Measurements from ENCODE around the gene KAZN.

KAZN gene

GRCh38 chr1:14777516-14778506 lies 179.3 kb downstream of the KAZN start:
- DNase-seq, result no peak

DNA sequence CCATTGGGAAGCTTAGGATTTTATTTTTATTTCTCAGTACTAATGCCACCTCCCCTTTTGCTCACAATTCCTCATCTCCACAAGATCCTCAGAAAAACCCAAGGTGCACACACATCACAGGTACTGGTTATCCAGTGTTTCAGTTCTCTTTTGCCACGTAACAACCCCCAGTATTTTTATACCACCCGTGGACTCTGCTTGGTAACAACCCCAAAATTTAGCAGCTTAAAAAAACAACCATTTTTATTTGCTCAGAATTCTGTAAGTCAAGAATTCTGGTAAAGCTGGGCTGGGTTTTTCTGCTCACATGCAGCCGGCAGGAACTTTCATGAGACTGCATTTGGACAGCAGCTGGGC lies 180.0 kb downstream of the KAZN start:
- no peak for DNase-seq

DNA sequence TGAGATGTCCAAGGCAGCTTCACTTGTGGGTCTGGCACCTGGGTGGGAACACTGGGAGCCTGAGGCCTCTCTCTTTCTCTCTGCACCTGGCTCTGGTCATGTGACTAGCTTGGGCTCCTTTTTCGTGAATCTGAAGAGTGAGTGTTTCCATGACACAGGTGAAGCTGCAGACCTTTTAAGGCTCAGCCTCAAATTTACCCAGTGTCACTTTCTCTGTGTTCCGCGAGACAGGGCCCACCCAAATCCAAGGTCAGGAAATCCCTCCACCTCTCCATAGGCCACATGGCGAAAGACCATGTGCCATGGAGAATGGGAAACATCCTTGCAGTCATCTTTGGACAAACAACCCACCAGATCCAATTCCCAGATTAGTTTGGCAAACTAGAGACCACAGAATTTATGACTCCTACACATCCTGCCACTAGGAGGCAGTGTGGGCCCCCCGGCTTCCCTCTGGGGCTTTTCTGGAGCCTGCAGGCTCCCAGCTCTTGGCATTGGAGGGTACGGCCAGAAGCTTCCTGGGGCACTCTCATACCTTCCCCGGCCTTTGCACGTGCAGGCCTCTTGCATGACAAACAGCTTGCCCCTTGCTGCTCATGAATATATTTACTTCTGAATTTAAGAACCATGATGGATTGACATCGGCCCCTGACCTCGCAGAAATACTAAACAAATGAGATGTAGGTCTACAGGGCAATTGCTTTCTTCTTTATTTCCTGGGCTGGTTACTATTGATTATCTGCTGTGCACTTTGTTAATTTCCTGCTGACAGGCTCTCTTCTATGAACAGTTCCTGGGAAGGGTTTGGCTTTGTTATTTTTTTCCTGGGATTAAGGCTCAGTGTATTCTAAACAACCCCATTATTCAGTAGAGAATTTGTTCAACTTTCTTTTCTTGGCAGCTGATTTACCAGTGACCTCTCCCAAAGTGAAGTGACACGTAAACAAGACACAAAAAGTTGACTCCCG lies 180.7 kb downstream of the KAZN start:
- no peak for DNase-seq

DNA sequence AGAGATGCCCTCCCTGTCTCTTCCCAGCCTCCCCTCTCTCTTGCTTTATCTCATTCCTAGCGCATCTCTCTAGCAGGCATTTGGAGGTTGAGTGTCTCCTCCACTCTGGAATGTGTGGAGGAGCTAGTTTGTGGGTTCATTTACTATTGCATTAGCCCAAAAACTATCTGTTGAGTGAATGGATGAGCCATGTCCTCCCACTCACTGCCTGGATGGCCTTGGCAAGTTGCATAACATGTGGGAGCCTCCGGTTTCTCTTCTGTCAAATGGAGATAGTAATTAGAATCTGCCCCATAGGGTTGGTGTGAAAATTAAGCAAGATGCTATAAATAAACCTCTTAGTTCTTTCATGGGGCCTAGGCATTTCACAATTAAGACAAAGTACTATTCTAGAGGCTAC lies 181.8 kb downstream of the KAZN start:
- DNase-seq, result no peak

- no peak for DNase-seq
Measured at GRCh38 chr1:14781811-14782210, 183.3 kb downstream of the KAZN start.

GRCh38 chr1:14782741-14783591 lies 184.5 kb downstream of the KAZN start:
- no peak for DNase-seq

DNA sequence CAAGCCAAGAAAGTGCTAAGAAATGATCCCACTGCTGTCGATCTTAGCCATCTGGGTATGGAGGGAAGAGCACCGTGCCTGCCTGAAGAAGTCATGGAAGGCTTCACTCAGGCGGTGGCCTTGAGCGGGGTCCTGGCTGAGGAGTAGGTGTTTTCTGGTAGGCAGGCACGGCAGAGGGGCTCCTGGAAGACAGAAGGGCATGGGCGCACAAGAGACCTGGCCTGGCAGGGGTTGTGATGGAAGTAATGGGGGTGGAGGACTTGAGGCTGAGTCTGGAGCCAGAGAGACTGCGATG lies 185.1 kb downstream of the KAZN start:
- DNase-seq, result no peak

DNA sequence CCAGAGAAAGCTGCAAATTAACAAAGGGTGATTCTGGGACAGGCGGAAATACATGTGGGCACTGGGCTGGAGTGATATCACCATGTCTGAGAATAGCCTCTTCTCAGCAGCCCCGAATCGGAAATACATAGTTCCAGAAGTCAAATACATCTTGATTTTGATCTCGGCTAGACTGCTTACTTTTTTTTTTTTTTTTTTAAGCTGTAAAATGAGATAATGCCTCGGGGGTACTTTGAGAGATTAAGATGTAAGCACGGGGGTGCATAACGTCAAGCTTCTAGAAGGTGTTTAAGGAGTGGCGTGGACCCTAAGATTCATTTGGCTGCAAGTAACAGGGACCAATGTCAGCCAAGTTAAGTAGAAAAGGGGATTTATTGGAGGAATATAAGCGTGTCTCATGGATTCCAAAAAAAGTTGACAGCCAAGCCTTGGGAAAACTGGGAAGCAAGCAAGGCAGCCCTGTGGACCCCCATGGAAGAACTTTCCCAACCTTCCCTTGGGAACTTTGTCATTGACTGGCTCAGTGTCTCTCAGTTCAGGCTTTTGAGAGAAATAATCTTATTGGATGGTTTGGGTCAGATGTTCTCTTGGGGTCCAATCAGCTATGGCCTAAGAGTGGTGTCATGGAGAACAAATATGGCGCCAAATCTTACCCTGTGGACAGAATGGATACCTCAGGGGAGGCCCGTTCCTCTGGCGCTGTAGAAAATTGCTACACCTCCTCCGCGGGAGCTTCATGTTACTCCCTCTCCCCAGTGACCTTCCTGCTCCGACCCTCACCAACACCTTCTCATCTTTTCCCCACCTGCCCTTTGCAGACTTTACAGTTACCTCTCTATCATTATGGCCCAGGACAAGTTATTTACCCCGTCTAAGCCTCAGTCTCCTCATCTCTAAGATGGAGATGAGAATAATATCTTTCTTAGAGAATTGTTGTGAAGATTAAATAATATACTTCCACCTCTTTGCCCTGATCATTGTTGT lies 186.6 kb downstream of the KAZN start:
- no peak for DNase-seq

- DNase-seq, result no peak
Measured at GRCh38 chr1:14786109-14786675, 187.7 kb downstream of the KAZN start.

DNA sequence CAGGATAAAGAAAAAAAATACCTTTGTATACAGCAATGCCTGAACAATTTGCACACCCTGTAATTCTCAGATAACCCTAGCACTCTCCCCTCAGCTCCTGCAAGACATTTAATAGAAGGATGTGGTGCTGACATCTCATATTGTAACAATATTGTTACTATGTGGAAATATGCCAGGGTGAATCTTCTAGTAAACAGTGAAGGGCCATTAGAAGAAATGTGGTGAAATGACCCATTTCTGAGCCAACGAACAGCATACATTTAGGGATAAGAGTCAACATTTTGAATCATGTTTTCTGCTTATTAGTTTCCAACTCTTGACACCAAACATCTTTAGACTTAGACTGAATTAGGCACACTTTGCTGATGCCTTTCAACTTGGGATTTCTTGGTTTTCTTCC lies 188.2 kb downstream of the KAZN start:
- DNase-seq, result no peak

DNA sequence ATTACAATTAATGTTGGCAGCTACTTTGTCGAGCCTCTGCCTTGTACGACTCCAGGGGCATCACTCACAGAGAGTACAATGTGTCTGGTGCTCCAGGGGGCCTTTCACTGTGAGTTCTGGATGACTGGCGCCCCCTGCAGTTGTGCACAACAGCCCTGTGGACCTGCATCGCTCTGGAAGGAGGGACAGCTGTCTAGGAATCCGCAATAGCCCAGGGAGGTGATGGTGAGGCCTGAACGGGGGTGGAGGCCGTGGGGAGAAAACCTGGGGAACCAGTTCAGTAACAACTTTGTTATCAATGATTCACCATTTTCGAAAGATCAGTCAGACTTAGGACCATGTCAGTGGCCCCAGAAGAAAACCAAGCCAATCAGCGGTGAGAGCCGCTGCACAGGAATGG lies 189.1 kb downstream of the KAZN start:
- no peak for DNase-seq

GRCh38 chr1:14788080-14788479 lies 189.6 kb downstream of the KAZN start:
- DNase-seq, result no peak

- no peak for DNase-seq
Measured at GRCh38 chr1:14790982-14791381, 192.5 kb downstream of the KAZN start.

DNA sequence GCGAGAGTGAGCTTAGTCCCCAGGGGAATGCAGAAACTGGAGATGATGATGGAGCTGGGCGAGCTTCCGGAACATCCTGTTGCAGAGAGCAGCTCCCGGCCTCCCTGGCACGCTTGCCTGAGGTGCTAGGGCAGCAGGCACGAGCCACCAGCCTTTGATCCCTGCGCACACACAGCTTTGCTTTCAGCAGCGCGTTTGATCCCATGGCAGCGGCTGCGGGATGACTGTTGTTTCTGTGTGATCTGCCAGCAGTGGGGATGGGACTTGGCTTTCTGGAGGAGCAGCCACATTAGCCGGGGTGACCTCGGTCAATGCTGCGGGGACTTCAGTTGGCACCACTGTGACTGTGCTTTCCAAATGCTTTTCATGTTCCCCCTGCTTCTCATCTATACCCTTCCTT lies 193.2 kb downstream of the KAZN start:
- DNase-seq, result no peak

DNA sequence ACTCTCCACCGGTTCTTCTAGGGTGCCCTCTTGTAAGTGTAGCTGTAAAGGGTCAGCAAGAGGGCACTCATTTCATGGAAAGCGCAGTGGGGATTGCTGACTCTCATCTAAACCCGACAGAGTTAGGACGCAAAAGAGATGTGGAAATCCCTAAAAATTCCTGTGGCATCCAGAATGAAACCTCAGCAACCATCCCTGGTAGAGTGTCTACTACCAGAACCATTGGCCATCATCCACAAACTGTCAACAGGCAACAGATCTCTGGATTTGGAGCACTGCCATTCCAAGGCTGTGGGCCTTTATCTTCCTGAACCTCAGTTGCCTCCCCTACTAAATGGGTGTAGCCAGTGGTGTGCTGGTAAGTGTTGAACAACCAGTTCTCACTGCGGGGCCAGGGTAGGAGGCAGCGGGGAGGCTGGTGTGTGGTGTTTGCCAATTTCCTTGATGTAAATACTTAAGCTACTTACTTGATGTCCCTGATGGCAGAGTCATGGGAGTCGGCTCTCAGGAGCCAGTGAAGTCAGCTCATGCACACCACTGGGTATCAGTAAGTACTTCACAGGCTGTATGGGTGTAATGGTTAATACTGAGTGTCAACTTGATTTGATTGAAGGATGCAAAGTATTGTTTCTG lies 195.8 kb downstream of the KAZN start:
- no peak for DNase-seq

GRCh38 chr1:14794906-14795305 lies 196.4 kb downstream of the KAZN start:
- no peak for DNase-seq

- no peak for DNase-seq
Measured at GRCh38 chr1:14795589-14795988, 197.1 kb downstream of the KAZN start.

GRCh38 chr1:14800014-14800413 lies 201.5 kb downstream of the KAZN start:
- DNase-seq, result no peak

DNA sequence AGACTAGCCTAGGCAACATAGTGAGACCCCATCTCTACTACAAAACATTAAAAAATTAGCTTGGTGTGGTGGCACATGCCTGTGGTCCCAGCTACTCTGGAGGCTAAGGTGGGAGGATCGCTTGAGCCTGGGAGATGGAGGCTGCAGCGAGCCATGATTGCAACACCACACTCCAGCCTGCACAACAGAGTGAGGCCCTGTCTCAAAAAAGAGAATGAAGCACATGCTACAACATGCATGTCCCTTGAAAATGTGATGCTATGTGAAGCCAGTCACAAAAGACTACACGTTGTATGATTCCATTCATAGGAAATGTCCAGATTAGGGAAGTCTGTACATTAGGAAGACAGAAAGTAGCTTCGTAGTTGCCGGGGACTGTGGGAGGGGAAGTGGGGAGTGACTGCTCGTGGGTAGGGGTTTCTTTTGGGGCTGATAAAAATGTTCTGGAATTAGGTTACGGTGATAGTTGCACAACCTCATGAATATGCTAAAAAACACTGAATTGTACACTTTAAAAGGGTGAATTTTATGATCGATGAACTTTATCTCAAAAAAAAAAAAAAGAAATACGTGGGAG lies 202.1 kb downstream of the KAZN start:
- DNase-seq, result no peak

- DNase-seq, result no peak
Measured at GRCh38 chr1:14803002-14803789, 204.7 kb downstream of the KAZN start.

Measured in Kasumi-1 (cell line).